DMS 273 (cell line): ENCODE measurements around the gene UBE2K.
"Not testable (repeated sequence)": the region's sequence is repeated elsewhere in the genome, so short reads cannot be mapped to it uniquely, and the experiment has no call there.

Experiments
- DNase-seq: peaks from one replicate; lab custom pipeline; 2025; ENCODE audit not compliant: unreplicated experiment; lab: John Stamatoyannopoulos, UW

The UBE2K gene

DNA sequence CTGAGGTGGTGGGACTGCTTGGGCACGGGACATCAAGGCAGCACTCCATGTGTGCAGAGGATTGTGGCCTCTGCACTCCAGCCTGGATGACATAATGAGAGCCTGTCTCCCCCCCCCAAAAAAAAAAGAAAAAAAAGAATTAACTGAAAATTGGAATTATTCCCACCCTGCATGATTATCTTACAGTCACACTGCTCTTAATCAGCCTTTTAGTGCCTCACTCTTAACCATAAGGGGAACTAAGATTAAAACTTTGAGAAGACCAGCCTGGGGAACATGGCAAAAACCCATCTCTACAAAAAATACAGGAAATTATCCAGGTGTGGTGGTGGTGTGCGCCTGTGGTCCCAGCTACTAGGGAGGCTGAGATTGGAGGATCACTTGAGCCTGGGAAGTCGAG, 94.6 kb downstream of the UBE2K start:
- no peak for DNase-seq

GRCh38 chr4:39792976-39793375, 95.0 kb downstream of the UBE2K start:
- not testable (repeated sequence) for DNase-seq

- no peak for DNase-seq
Observed at GRCh38 chr4:39802005-39802404, 104.1 kb downstream of the UBE2K start.

GRCh38 chr4:39808231-39808749, 110.4 kb downstream of the UBE2K start:
- DNase-seq: no peak

DNA sequence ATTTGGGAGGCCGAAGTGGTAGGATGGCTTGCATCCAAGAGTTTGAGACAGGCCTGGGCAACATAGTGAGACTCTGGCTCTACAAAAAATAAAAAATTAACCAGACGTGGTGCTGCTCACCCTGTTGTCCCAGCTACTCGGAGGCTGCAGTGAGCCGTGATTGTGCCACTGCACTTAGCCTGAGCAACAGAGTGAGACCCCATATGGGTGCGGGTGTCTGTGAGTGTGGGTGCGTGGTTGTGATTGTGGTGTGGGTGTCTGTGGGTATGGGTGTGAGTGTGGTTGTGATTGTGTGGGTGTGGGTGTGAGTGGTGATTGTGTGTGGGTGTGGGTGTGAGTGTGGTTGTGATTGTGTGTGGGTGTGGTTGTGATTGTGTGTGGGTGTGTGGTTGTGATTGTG, 114.6 kb downstream of the UBE2K start:
- no peak for DNase-seq

GRCh38 chr4:39813033-39813432, 115.1 kb downstream of the UBE2K start:
- DNase-seq: not testable (repeated sequence)

DNA sequence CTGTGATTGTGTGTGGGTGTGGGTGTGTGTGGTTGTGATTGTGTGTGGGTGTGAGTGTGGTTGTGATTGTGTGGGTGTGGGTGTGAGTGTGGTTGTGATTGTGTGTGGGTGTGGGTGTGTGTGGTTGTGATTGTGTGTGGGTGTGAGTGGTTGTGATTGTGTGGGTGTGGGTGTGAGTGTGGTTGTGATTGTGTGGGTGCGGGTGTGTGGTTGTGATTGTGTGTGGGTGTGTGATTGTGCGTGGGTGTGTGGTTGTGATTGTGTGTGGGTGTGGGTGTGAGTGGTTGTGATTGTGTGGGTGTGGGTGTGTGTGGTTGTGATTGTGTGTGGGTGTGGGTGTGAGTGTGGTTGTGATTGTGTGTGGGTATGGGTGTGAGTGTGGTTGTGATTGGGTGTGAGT, 115.8 kb downstream of the UBE2K start:
- DNase-seq: not testable (repeated sequence)

DNA sequence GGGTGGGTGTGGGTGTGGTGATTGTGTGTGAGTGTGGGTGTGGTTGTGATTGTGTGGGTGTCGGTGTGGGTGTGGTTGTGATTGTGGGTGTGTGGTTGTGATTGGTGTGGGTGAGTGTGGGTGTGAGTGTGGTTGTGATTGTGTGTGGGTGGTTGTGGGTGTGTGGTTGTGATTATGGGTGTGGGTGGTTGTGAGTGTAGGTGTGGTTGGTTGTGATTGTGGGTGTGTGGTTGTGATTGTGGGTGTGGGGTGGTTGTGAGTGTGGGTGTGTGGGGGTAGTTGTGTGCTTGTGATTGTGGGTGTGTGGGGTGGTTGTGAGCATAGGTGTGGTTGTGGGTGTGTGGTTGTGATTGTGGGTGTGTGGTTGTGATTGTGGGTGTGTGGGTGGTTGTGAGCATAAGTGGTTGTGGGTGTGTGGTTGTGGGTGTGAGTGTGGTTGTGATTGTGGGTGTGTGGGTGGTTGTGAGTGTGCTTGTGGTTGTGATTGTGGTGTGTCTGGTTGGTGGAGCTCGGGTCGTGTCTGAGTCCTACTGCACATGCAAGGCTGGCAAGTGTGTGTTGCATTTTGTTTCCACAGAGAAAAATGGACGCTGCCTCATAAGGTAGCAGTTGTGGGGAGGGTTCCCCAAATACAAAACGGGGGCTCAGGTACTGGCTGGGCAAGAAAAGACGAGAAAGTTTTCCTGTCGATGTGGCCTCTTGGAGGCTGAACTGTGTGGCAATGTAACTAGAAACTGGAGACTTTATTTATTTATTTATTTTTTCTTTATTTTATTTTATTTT, 116.7 kb downstream of the UBE2K start:
- DNase-seq: peak; percentile 3

DNA sequence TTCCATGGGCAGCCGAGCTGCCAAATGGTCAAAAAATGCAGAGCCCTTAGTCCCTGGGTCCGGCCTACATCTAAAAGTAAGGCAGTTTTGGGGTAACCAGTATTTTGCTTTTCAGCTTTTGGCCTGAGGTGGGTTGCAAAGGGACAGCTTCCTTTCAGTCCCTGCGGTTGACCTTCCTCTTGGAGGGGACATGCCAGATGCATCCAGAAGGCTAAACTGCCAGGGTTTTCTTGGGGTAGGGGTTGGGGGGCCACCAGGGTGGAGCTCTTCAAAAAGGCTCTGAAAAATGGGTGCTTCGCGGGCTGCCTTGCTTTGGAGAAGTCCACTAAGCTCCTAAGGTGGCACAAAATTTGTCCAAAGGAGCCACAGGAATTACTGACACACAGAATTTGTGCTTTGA, 120.7 kb downstream of the UBE2K start:
- DNase-seq: no peak

DNA sequence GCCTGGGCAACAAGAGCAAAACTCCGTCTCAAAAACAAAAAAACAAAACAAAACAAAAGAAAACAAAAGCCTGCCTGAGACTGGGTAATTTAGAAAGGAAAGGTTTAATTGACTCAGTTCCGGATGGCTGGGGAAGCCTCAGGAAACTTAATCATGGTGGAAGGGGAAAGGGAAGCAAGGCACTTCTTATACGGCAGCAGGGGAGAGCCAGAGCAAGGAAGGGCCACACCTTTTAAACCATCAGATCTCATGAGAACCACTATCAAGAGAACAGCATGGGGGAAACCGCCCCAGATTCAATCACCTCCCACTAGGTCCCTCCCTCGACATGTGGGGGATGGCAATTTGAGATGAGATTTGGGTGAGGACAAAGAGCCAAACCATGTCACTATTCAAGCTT, 122.2 kb downstream of the UBE2K start:
- no peak for DNase-seq

DNA sequence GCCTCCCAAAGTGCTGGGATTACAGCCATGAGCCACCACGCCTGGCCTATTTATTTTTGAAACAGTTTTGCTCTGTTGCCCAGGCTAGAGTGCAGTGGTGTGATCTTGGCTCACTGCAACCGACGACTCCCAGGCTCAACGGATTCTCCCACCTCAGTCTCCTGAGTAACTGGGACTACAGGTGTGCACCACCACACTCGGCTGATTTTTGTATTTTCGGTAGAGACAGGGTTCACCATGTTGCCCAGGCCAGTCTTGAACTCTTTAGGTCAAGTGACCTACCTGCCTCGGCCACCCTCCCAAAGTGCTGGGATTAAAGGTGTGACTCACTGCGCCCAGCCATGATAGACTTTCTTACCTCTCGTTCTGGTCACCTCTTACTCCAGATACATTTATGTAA, 124.0 kb downstream of the UBE2K start:
- no peak for DNase-seq

GRCh38 chr4:39822662-39823061, 124.7 kb downstream of the UBE2K start:
- DNase-seq: no peak

DNA sequence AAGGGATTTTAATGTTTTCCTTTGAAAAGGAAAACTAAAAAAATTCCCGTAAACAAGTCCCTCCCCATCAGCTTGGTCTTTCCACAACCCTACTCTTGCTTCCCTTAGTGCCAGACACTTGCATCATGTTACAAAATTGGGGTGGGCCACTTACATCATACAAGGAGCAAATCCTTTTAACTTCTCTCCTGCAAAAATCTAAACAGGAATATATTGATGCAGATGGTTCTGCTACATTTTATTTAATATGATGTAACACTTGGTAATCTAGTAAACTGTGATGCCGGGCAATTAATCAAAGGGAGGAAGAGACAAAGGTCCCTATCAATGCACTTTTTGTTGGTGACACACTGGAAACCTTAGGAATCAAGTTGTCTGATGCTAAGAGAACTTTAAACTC, 125.3 kb downstream of the UBE2K start:
- DNase-seq: no peak

- DNase-seq: no peak
Observed at GRCh38 chr4:39825090-39825489, 127.2 kb downstream of the UBE2K start.

DNA sequence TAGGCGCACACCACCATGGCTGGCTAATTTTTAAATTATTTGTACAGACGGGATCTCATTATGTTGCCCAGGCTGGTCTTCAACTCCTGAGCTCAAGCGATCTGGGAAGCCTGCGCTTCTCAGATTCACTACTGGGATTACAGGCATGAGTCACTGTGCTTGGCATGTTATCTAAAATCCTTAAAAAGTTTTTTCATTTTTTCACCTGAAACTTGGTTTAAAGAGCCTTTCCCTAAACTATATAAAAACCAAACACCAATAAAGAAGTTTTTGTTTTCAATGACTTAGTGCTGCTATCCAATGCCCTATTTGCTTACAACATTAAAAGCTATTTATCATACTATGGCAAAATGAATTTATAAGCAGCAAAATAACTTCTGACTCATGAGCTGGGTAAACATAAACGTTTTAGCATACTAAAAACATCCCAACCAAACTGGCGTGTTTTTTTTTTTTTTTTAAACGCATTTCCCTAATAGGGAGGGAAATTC, 127.8 kb downstream of the UBE2K start:
- DNase-seq: no peak
